Testis (tissue), 2 donors: Measurements from ENCODE around the gene ZNF559.

Experiments
- CTCF ChIP-seq, 3 experiments: fragments of 450-650 bp in 2 of 3; fragments of 200-600 bp in 1 of 3; sonication (generic) in 1 of 3; IDR thresholded peaks; one replicate each; pipeline ENCODE4 v1.5.1; 2016 to 2019; ENCODE audit warnings: antibody characterized with exemption in 3 of 3, mild to moderate bottlenecking in 2 of 3, moderate library complexity in 1 of 3
- POLR2A ChIP-seq: fragments of 450-650 bp; IDR thresholded peaks from one replicate; pipeline ENCODE4 v1.6.1; 2017; ENCODE audit warnings: antibody characterized with exemption, mild to moderate bottlenecking, moderate library complexity

- TF ChIP-seq CTCF (IDR thresholded peaks at IDR 0.05) (no peak), POLR2A (no peak)
Observed at GRCh38 chr19:9342610-9343304, 18.8 kb downstream of the ZNF559 start.
